Activated naive CD8-positive, alpha-beta T cell treated with anti-CD3 and anti-CD28 coated beads, Interleukin-2, amount 50 U/mL, for 24 hours (primary cell): ENCODE data around the gene SP4.

Experiments
- ATAC-seq: fragments of 150-1000 bp; cut with Tn5 transposase; one replicate; pipeline ENCODE4 v1.10.0; 2021
- DNase-seq: peaks from one replicate; pipeline ENCODE4 v3.0.0; 2021
- H3K27ac Mint-ChIP-seq: one replicate; pipeline ENCODE4 v1.8.0; 2021; ENCODE audit warnings: mild to moderate bottlenecking, mixed read lengths
- H3K27me3 Mint-ChIP-seq: one replicate; pipeline ENCODE4 v1.8.0; 2021; ENCODE audit warnings: mixed read lengths
- H3K36me3 Mint-ChIP-seq: one replicate; pipeline ENCODE4 v1.8.0; 2021; ENCODE audit warnings: low read depth, mixed read lengths
- H3K4me1 Mint-ChIP-seq: one replicate; pipeline ENCODE4 v1.8.0; 2021; ENCODE audit warnings: mixed read lengths
- H3K4me3 Mint-ChIP-seq: one replicate; pipeline ENCODE4 v1.8.0; 2021; ENCODE audit warnings: mild to moderate bottlenecking, moderate library complexity, mixed read lengths
- H3K9me3 Mint-ChIP-seq: one replicate; pipeline ENCODE4 v1.8.0; 2021; ENCODE audit warnings: mixed read lengths

The SP4 gene

DNA sequence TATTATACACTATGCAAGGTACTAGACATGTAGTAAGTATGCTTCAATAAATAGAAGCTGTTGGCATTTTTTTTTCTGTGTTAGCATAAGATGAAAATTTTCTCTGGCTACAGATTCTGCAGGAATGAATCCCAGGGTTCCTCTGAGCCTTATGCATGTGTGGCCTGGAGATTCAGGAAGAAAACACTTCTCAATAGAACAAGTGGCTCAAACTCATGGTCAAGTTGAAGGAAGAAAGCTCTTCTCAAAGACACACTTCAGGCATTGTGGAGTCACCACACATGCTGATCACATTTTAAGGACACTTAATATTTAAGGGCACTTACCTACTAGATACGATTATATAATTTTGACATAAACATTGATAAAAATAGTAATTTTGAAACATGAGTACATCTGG is 134.5 kb downstream of the SP4 start:
- H3K4me3 Mint-ChIP-seq = no peak overlapping the region
- H3K36me3 Mint-ChIP-seq = no peaks in the 10 kb centered on the region
- no peak for ATAC-seq
- H3K27me3 Mint-ChIP-seq = peaks cover 2% of the 10 kb centered on the region
- no peaks in the 10 kb centered on the region for H3K9me3 Mint-ChIP-seq
- no peak overlapping the region for H3K27ac Mint-ChIP-seq
- no peak for DNase-seq
- no peaks in the 10 kb centered on the region for H3K4me1 Mint-ChIP-seq
